GM12878 (cell line): ENCODE data around the gene ACYP2.

Experiments used
- CBX5 ChIP-seq: sonication (generic); IDR thresholded peaks from 2 replicates; pipeline ENCODE4 v1.6.1; 2016; ENCODE audit warnings: low read depth, moderate library complexity, mild to moderate bottlenecking, inconsistent platforms
- CHD2 ChIP-seq: IDR thresholded peaks from 2 replicates; pipeline ENCODE4 v1.6.1; 2011; ENCODE audit warnings: low read depth, low read length, improper control_type of control experiment, borderline replicate concordance
- JUNB ChIP-seq: IDR thresholded peaks from 2 replicates; pipeline ENCODE4 v1.6.1; 2016; ENCODE audit warnings: antibody characterized with exemption, mild to moderate bottlenecking
- RAD21 ChIP-seq: IDR thresholded peaks from 2 replicates; pipeline ENCODE4 v1.6.1; 2011; ENCODE audit warnings: mild to moderate bottlenecking, low read depth, low read length, moderate library complexity; ENCODE audit not compliant: insufficient read depth
- RAD51 ChIP-seq: fragments of 450-650 bp; IDR thresholded peaks from 2 replicates; pipeline ENCODE4 v1.6.1; 2016; ENCODE audit warnings: moderate library complexity, mild to moderate bottlenecking, inconsistent platforms
- SP1 ChIP-seq: IDR thresholded peaks from one replicate; pipeline ENCODE4 v1.6.1; 2011; ENCODE audit warnings: low read depth, low read length
- TCF7 ChIP-seq: IDR thresholded peaks from 2 replicates; pipeline ENCODE4 v1.6.1; 2014; ENCODE audit warnings: antibody characterized with exemption, borderline replicate concordance
- TF ChIP-seq, protein P1 (sequence below): IDR thresholded peaks from 2 replicates; pipeline ENCODE4 v1.6.1; 2011; ENCODE audit warnings: low read depth, low read length, improper control_type of control experiment, borderline replicate concordance
- TF ChIP-seq, protein P2 (sequence below): IDR thresholded peaks from 2 replicates; pipeline ENCODE4 v1.6.1; 2012; ENCODE audit warnings: low read depth, low read length, improper control_type of control experiment
- TF ChIP-seq, protein P3 (sequence below), 3 experiments: IDR thresholded peaks in 2 of 3; conservative IDR thresholded peaks in 1 of 3; 2 replicates each; pipeline ENCODE4 v1.5.1; 2011; ENCODE audit warnings: low read depth in 3 of 3, low read length in 3 of 3, mild to moderate bottlenecking in 3 of 3, control low read depth in 2 of 3, moderate library complexity in 2 of 3, inconsistent platforms in 1 of 3, mixed read lengths in 1 of 3; ENCODE audit not compliant: control insufficient read depth in 2 of 3, insufficient read depth in 1 of 3; ENCODE audit errors: extremely low read depth in 1 of 3
- TF ChIP-seq, protein P4 (sequence below): IDR thresholded peaks from 2 replicates; pipeline ENCODE4 v1.6.1; 2011; ENCODE audit warnings: borderline replicate concordance, low read depth, mild to moderate bottlenecking, moderate library complexity, low read length; ENCODE audit not compliant: insufficient read depth, poor library complexity, severe bottlenecking

DNA sequence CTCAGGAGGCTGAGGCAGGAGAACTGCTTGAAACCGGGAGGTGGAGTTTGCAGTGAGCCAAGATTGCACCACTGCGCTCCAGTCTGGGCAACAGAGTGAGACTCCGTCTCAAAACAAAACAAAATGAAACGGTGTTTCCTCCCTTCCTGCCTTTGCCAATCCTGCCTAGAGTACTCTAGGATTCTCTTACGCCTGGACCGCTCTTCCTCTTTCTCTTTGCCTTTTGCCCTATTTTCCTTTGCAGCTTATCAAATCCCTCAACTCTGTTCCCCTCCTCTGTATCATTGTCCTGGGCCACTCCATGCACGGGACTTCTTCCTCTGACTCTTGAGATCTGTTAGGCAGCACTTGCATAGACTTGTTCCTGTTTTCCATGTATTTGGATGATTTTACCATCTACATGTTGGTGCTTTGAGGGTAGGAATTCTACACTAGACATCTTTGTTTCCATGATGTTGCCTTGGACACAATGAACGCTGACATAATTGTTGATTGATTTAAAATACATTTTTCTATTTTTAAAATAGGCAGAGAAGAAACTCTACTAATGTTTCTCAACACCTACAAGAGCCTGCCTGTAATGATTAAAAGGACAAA lies 24.8 kb upstream of the ACYP2 start:
- TF ChIP-seq TCF7: no peak
- TF ChIP-seq, protein P1, sequence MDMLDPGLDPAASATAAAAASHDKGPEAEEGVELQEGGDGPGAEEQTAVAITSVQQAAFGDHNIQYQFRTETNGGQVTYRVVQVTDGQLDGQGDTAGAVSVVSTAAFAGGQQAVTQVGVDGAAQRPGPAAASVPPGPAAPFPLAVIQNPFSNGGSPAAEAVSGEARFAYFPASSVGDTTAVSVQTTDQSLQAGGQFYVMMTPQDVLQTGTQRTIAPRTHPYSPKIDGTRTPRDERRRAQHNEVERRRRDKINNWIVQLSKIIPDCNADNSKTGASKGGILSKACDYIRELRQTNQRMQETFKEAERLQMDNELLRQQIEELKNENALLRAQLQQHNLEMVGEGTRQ: no peak
- TF ChIP-seq, protein P2, sequence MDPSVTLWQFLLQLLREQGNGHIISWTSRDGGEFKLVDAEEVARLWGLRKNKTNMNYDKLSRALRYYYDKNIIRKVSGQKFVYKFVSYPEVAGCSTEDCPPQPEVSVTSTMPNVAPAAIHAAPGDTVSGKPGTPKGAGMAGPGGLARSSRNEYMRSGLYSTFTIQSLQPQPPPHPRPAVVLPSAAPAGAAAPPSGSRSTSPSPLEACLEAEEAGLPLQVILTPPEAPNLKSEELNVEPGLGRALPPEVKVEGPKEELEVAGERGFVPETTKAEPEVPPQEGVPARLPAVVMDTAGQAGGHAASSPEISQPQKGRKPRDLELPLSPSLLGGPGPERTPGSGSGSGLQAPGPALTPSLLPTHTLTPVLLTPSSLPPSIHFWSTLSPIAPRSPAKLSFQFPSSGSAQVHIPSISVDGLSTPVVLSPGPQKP: no peak
- no peak for TF ChIP-seq SP1
- no peak for TF ChIP-seq CHD2
- TF ChIP-seq JUNB: no peak
- TF ChIP-seq CBX5: no peak
- TF ChIP-seq, protein P3, sequence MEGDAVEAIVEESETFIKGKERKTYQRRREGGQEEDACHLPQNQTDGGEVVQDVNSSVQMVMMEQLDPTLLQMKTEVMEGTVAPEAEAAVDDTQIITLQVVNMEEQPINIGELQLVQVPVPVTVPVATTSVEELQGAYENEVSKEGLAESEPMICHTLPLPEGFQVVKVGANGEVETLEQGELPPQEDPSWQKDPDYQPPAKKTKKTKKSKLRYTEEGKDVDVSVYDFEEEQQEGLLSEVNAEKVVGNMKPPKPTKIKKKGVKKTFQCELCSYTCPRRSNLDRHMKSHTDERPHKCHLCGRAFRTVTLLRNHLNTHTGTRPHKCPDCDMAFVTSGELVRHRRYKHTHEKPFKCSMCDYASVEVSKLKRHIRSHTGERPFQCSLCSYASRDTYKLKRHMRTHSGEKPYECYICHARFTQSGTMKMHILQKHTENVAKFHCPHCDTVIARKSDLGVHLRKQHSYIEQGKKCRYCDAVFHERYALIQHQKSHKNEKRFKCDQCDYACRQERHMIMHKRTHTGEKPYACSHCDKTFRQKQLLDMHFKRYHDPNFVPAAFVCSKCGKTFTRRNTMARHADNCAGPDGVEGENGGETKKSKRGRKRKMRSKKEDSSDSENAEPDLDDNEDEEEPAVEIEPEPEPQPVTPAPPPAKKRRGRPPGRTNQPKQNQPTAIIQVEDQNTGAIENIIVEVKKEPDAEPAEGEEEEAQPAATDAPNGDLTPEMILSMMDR (IDR thresholded peaks at IDR 0.05 in 2 of 3, conservative IDR thresholded peaks at IDR 0.05 in 1 of 3; ENCODE audit: control insufficient read depth in 2 of 3, extremely low read depth in 1 of 3, insufficient read depth in 1 of 3, low read depth in 3 of 3, low read length in 3 of 3): no peak
- TF ChIP-seq, protein P4, sequence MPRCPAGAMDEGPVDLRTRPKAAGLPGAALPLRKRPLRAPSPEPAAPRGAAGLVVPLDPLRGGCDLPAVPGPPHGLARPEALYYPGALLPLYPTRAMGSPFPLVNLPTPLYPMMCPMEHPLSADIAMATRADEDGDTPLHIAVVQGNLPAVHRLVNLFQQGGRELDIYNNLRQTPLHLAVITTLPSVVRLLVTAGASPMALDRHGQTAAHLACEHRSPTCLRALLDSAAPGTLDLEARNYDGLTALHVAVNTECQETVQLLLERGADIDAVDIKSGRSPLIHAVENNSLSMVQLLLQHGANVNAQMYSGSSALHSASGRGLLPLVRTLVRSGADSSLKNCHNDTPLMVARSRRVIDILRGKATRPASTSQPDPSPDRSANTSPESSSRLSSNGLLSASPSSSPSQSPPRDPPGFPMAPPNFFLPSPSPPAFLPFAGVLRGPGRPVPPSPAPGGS: no peak
- TF ChIP-seq RAD21: no peak
- no peak for TF ChIP-seq RAD51
